Astrocyte (in vitro differentiated cells and primary cell): Measurements from ENCODE around the gene LYPD6B. TPM values are rescaled to one million over a fixed set of nuclear protein-coding genes. Genes with fewer than 3 reads are reported as not detected.

ENCODE experiments used
- DNase-seq: peaks from one replicate; pipeline ENCODE4 v3.0.0-alpha.2; 2010; ENCODE audit warnings: low read depth
- FAIRE-seq: peaks from 2 replicates; lab custom pipeline; 2011; peaks lifted over from hg19 to GRCh38; lab: Jason Lieb, UNC
- H2AFZ ChIP-seq: 2 replicates; pipeline ENCODE4 v1.6.0; 2012; ENCODE audit warnings: low read depth, low read length, inconsistent platforms
- H3K27ac ChIP-seq: 2 replicates; pipeline ENCODE4 v1.5.1; 2011; ENCODE audit warnings: low read depth, low read length, inconsistent platforms
- H3K27me3 ChIP-seq: 2 replicates; pipeline ENCODE4 v1.6.0; 2011; ENCODE audit warnings: low read length, inconsistent platforms; ENCODE audit not compliant: insufficient read depth
- H3K36me3 ChIP-seq: 2 replicates; pipeline ENCODE4 v1.5.1; 2011; ENCODE audit warnings: low read length, inconsistent platforms; ENCODE audit not compliant: insufficient read depth
- H3K4me1 ChIP-seq: 2 replicates; pipeline ENCODE4 v1.5.1; 2011; ENCODE audit warnings: low read length, inconsistent platforms; ENCODE audit not compliant: insufficient read depth
- H3K4me2 ChIP-seq: 2 replicates; pipeline ENCODE4 v1.6.0; 2012; ENCODE audit warnings: low read length, inconsistent platforms
- H3K4me3 ChIP-seq: 2 replicates; pipeline ENCODE4 v1.5.1; 2011; ENCODE audit warnings: low read depth, mild to moderate bottlenecking, low read length, inconsistent platforms; ENCODE audit not compliant: insufficient read depth
- H3K79me2 ChIP-seq: 2 replicates; pipeline ENCODE4 v1.6.0; 2012; ENCODE audit warnings: mild to moderate bottlenecking, low read length, inconsistent platforms; ENCODE audit not compliant: insufficient read depth
- H3K9ac ChIP-seq: 2 replicates; pipeline ENCODE4 v1.6.0; 2012; ENCODE audit warnings: mild to moderate bottlenecking, low read length, inconsistent platforms
- H3K9me3 ChIP-seq: 2 replicates; pipeline ENCODE4 v1.5.1; 2012; ENCODE audit warnings: low read depth, mild to moderate bottlenecking, low read length, inconsistent platforms; ENCODE audit not compliant: insufficient read depth
- H4K20me1 ChIP-seq: 2 replicates; pipeline ENCODE4 v1.6.0; 2012; ENCODE audit warnings: low read length, inconsistent platforms; ENCODE audit not compliant: insufficient read depth
- H3K27ac Mint-ChIP-seq: one replicate; pipeline ENCODE4 v1.8.0; 2021; ENCODE audit warnings: mild to moderate bottlenecking, mixed read lengths; ENCODE audit not compliant: unreplicated experiment
- H3K27me3 Mint-ChIP-seq: one replicate; pipeline ENCODE4 v1.8.0; 2021; ENCODE audit warnings: low read depth, mixed read lengths; ENCODE audit not compliant: unreplicated experiment
- H3K36me3 Mint-ChIP-seq: one replicate; pipeline ENCODE4 v1.8.0; 2021; ENCODE audit warnings: low read depth, mixed read lengths; ENCODE audit not compliant: unreplicated experiment
- H3K4me1 Mint-ChIP-seq: one replicate; pipeline ENCODE4 v1.8.0; 2021; ENCODE audit warnings: low read depth, mixed read lengths; ENCODE audit not compliant: unreplicated experiment
- H3K4me3 Mint-ChIP-seq: one replicate; pipeline ENCODE4 v1.8.0; 2021; ENCODE audit warnings: mild to moderate bottlenecking, moderate library complexity, mixed read lengths; ENCODE audit not compliant: unreplicated experiment
- H3K9me3 Mint-ChIP-seq: one replicate; pipeline ENCODE4 v1.8.0; 2021; ENCODE audit warnings: mild to moderate bottlenecking, mixed read lengths; ENCODE audit not compliant: unreplicated experiment
- CTCF ChIP-seq: IDR thresholded peaks from 2 replicates; pipeline ENCODE4 v1.5.1; 2011; ENCODE audit warnings: low read depth, mild to moderate bottlenecking, inconsistent platforms, low read length, moderate library complexity; ENCODE audit not compliant: insufficient read depth
- EZH2 ChIP-seq: IDR thresholded peaks from 2 replicates; pipeline ENCODE4 v1.6.1; 2012; ENCODE audit warnings: mild to moderate bottlenecking, low read length, inconsistent platforms; ENCODE audit not compliant: insufficient read depth
- total RNA-seq: library from RNA; stranded (reverse); gene quantifications from 2 replicates; pipeline ENCODE4 v1.2.1, GENCODE V29; 2021

The LYPD6B gene
- total RNA-seq, 1 donor from 2014 or later, result 1.2 TPM

- FAIRE-seq, result no peak
- H3K4me2 ChIP-seq, result no peak overlapping the region
These were observed 46.7 kb downstream of the LYPD6B start for GRCh38 chr2:149084924-149085795.

DNA sequence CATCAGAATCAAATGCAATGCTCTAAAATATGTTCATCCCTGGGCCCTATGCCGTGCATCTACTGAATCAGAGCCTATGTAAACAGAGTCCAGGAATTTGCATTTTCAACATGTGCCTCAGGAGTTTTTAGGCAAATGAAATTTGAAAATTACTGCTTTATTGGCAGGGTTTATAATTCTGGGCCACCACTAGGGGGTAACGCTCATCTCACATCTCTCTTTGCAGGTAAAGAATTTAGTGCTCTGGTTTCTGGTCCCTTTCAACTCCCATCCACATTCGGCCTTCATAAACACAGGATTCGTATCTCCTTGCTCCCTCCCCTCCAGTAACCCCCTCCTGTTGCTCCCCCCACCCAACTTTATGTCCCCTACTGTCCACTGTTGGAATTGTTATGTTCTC is 49.3 kb downstream of the LYPD6B start:
- Histone ChIP-seq H4K20me1 (no peaks in the 10 kb centered on the region), H3K4me2 (no peak overlapping the region), H3K4me1 (no peaks in the 10 kb centered on the region), H3K9me3 (no peaks in the 10 kb centered on the region), H3K9ac (no peak overlapping the region), H3K36me3 (no peaks in the 10 kb centered on the region), H3K27ac (no peak overlapping the region), H3K27me3 (no peaks in the 10 kb centered on the region), H3K79me2 (no peaks in the 10 kb centered on the region), H2AFZ (no peak overlapping the region), H3K4me3 (no peak overlapping the region)
- H3K4me1 Mint-ChIP-seq, result peaks cover 4% of the 10 kb centered on the region
- no peak for FAIRE-seq
- no peaks in the 10 kb centered on the region for H3K36me3 Mint-ChIP-seq
- H3K9me3 Mint-ChIP-seq, result no peaks in the 10 kb centered on the region
- TF ChIP-seq CTCF (peak; percentile 38), EZH2 (no peak)
- H3K27ac Mint-ChIP-seq, result no peak overlapping the region
- H3K4me3 Mint-ChIP-seq, result no peak overlapping the region
- no peak for DNase-seq
- no peaks in the 10 kb centered on the region for H3K27me3 Mint-ChIP-seq

More at GRCh38 chr2:149084924-149085795, 46.7 kb downstream of the LYPD6B start:
- Mint-ChIP-seq H3K4me1 (peaks cover 9% of the 10 kb centered on the region), H3K27me3 (no peaks in the 10 kb centered on the region), H3K36me3 (no peaks in the 10 kb centered on the region), H3K9me3 (no peaks in the 10 kb centered on the region), H3K4me3 (no peak overlapping the region), H3K27ac (no peak overlapping the region)
- no peak overlapping the region for H3K27ac ChIP-seq
- no peak overlapping the region for H3K9ac ChIP-seq
- H2AFZ ChIP-seq, result no peak overlapping the region
- no peaks in the 10 kb centered on the region for H4K20me1 ChIP-seq
- no peaks in the 10 kb centered on the region for H3K36me3 ChIP-seq
- TF ChIP-seq EZH2, result no peak
- TF ChIP-seq CTCF, result no peak
- H3K4me1 ChIP-seq, result no peaks in the 10 kb centered on the region
- no peaks in the 10 kb centered on the region for H3K27me3 ChIP-seq
- no peaks in the 10 kb centered on the region for H3K9me3 ChIP-seq
- no peak overlapping the region for H3K4me3 ChIP-seq
- H3K79me2 ChIP-seq, result no peaks in the 10 kb centered on the region
- DNase-seq, result no peak

DNA sequence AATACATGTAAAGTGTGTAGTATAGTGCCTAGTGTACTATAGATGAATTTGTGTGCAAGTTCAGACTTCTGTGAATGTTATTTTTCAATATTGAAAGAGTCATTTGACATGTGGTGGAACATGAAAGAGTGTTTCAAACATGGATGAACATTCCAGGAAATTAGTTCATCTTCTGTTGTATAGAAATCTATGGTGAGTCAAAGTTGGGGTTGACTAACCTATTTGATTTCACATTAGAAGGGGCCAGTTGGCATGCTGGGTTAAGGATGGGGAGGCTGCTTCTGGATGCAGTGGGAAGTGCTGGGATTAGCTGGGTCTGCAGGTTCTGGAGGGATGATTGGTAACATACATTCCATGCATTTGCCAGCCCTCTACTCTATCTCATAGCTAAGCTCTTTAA is 50.6 kb downstream of the LYPD6B start:
- no peaks in the 10 kb centered on the region for H3K9me3 ChIP-seq
- Mint-ChIP-seq H3K9me3 (no peaks in the 10 kb centered on the region), H3K27me3 (no peaks in the 10 kb centered on the region), H3K4me1 (peaks cover 5% of the 10 kb centered on the region), H3K36me3 (no peaks in the 10 kb centered on the region), H3K4me3 (no peak overlapping the region), H3K27ac (no peak overlapping the region)
- DNase-seq (no peak), FAIRE-seq (no peak)
- no peaks in the 10 kb centered on the region for H3K79me2 ChIP-seq
- no peak overlapping the region for H2AFZ ChIP-seq
- H3K36me3 ChIP-seq, result no peaks in the 10 kb centered on the region
- H3K27me3 ChIP-seq, result no peaks in the 10 kb centered on the region
- no peaks in the 10 kb centered on the region for H4K20me1 ChIP-seq
- TF ChIP-seq CTCF (no peak), EZH2 (no peak)
- no peak overlapping the region for H3K9ac ChIP-seq
- H3K27ac ChIP-seq, result no peak overlapping the region
- no peak overlapping the region for H3K4me2 ChIP-seq
- no peak overlapping the region for H3K4me3 ChIP-seq
- H3K4me1 ChIP-seq, result no peaks in the 10 kb centered on the region
